8988T (cell line): ENCODE measurements around the gene TSKS.

Experiments used
- DNase-seq: peaks from one replicate; pipeline ENCODE4 v3.0.0; 2011

Gene TSKS

GRCh38 chr19:49713236-49713845 is 49.8 kb downstream of the TSKS start:
- DNase-seq: no peak

- no peak for DNase-seq
These were observed 50.7 kb downstream of the TSKS start for GRCh38 chr19:49712397-49712859.

GRCh38 chr19:49710372-49710951 is 52.6 kb downstream of the TSKS start:
- DNase-seq: no peak

DNA sequence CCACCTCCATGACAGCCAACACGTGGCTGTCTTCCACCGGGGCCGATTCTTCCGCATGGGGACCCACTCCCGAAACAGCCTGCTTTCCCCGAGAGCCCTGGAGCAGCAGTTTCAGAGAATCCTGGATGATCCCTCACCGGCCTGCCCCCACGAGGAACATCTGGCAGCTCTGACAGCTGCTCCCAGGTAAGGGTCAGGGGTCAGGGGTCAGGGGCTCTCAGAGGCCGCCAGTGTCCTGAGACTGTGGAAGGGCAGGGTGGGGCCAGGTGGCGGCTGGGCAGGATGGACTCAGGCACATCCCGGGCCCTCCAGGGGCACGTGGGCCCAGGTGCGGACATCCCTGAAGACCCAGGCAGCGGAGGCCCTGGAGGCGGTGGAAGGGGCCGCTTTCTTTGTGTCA is 57.2 kb downstream of the TSKS start:
- DNase-seq: no peak

DNA sequence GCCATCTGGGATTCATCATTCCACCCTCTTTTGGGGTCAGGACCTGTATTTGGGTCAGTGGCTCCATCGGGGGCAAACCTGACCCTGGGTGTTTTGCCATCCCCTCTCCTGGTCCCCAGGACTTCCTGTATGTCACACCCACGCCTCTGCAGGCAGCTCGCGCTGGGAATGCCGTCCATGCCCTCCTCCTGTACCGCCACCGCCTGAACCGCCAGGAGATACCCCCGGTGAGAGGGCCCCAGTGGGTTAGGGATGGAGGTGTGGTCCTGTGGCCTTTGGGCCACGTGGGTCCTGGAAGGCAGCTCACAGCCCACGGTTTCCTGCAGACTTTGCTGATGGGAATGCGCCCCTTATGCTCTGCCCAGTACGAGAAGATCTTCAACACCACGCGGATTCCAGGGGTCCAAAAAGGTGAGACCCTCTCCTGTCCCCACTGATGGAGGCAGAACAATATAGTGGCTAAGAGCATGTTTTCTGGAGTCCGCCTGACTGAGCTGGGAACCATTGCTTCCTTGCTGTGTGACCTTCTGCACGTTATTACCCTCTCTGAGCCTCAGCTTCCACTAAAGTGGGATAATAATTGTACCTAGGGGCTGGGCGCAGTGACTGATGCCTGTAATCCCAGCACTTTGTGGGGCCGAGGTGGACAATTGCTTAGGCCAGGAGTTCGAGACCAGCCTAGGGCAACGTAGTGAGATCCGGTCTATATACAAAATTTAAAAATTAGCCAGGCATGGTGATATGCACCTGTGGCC is 58.0 kb downstream of the TSKS start:
- DNase-seq: no peak

DNA sequence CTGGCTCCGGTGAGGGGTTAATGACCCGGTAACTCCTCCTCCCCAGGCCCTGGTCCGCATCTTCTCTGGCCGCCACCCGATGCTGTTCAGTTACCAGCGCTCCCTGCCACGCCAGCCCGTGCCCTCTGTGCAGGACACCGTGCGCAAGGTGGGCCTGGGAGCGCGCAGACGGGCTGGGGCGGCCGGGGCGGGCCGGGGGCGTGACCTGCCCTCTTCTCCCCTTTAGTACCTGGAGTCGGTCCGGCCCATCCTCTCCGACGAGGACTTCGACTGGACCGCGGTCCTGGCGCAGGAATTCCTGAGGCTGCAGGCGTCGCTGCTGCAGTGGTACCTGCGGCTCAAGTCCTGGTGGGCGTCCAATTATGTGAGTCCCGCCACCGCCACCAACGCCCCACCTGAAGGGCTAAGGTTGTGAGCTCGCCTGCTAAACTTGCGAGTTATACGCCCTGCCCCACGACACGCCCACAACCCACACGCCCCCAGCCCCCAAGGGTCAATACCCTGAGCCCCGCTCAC is 61.8 kb downstream of the TSKS start:
- DNase-seq: no peak

- no peak for DNase-seq
These were observed 62.5 kb downstream of the TSKS start for GRCh38 chr19:49700563-49700962.

GRCh38 chr19:49699364-49699763 is 63.7 kb downstream of the TSKS start:
- no peak for DNase-seq

GRCh38 chr19:49696865-49697264 is 66.2 kb downstream of the TSKS start:
- DNase-seq: no peak

- no peak for DNase-seq
These were observed 67.0 kb downstream of the TSKS start for GRCh38 chr19:49696115-49696514.

DNA sequence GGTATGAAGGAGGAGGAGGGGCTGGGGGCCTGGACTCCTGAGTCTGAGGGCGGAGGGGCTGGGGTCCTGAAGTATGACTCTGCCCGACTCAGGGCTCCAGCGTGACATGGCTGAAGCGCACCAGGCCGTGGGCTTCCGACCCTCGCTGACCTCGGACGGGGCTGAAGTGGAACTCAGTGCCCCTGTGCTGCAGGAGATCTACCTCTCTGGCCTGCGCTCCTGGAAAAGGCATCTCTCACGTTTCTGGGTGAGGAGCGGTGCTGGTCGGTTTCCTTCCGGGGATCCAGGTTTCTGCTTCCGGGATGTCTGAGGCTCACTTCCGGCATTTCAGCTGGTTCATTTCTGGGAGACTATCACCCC is 71.0 kb downstream of the TSKS start:
- DNase-seq: no peak

- no peak for DNase-seq
These were observed 71.6 kb downstream of the TSKS start for GRCh38 chr19:49691243-49692146.

DNA sequence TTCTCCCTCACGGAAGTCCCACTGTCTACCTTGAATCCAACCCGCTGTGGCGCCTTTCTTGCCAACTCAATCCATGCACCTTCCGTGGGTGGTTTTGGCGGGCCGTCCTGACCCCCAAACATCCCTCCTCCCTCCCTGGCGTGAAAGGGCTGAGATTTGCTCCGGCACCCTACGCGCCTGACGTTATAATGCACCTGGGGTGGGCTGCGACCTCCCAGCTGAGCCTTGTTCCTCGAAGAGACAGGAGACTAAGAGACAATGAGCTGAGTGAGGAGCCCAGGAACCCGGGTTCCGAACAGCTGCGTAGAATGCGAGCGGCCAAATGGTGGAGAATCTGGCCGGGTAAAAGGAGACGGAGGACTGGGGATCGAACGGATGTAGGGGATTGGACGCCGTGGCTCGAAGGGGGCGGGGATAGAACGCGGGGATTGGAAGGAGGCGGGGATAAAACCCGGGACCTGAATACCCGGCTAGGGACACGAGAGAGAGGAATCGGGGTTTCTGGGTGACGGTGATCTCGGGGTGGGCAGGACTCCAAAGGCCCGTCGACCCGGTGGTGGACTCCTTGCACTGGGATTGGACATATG is 72.4 kb downstream of the TSKS start, which contains the start of gene CPT1C:
Gene CPT1C, plus strand, starts transcription at position 461 of the 587 bp plus-strand sequence. CDS start 1,137 bp downstream, outside the sequence.
- no peak for DNase-seq

GRCh38 chr19:49690079-49690655 is 72.9 kb downstream of the TSKS start:
- no peak for DNase-seq
